HG03575 (cell line): ENCODE results near the gene PITX2.

ENCODE experiments used
- ATAC-seq: cut with Tn5 transposase; IDR thresholded peaks from one replicate; pipeline ENCODE4 v1.9.1; 2021; ENCODE audit not compliant: unreplicated experiment, insufficient number of reproducible peaks, low FRiP score; ENCODE audit errors: extremely low read depth

Gene PITX2

DNA sequence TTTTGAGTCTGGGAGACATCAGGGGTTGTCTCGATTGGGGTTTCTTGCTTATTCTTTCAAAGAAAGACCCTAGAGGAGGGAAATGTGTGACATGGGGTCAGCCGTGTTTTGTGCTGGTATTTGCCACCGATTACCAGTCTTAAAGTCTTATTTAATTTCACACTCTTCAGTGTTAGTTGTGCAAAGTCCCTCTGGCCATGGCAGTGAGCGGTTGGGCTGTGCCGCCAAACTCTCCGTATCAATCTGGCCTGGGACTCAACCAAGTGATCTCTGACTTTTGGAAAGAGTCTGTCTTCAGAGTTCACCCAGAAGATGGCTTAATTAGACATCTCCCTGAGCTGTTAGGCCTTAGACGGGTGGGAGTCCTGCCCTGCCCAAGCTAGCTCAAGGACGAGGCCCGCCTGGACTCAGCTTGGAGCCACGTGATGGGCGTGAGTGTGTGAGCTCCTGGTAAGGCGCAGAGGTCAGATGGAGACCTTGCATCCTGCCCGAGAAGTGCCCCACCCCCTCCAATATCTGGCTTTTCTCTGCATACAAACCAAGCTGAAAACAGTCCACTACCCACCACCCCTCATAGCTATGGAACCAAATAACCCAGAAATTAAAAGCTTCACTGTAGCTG is 3.8 kb upstream of the PITX2 start:
- no peak for ATAC-seq

DNA sequence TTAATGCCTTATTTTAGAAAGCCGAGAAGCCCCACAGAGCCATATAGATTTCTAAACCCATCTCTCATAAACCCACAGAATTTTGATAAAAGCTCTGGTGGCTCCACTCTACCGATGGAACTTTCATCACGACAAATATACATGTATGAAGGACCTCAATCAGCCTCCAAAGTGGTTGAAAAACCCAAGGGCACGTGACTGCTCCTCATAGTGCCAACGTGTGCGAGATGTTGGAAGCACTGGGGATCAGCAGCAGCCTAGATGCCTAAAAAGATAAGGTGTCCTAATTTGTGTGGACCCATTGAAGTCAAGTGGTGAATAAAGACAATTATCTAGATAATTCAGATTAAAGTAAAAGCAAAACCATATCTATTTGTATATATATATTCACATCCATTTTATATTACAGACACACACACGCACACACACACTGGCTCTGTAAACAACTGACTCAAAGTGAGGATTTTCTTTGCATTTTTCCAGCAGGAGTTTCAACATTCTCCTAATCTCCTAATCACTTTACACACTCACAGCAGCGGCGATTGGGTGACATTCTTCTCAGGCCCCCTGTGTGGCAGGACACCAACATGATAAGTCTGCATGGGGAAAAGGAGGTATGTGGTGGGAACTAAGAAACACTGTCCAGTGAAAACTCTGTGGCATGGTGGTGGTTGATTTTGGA is 2.8 kb upstream of the PITX2 start:
- no peak for ATAC-seq

DNA sequence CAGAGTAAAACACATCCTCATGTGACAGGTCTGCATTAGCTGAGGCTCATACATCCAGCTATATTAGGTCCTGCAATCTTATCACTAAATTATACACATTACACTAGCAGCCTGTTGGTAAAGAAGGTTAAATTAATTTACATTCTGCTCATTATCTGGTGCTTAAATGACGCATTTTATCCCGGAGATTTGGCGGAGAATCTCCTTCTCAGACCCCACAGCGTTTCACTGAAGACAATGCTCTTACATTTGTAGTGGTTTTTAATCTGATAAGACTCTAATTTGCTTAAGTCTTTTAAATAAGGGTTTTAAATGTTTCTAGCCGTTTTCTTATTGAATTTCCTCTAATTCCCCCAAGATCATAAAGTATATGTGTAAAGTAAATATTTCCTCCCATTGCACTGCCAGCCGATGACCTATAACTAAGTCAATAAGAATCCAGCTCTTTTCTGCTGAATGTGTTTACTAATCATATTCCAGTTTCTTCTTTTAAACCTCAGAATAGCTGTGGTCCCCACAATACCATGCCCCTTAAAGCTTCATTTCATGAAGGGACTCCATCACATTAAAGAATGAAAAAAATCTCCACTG is 2.1 kb upstream of the PITX2 start:
- ATAC-seq, result no peak

DNA sequence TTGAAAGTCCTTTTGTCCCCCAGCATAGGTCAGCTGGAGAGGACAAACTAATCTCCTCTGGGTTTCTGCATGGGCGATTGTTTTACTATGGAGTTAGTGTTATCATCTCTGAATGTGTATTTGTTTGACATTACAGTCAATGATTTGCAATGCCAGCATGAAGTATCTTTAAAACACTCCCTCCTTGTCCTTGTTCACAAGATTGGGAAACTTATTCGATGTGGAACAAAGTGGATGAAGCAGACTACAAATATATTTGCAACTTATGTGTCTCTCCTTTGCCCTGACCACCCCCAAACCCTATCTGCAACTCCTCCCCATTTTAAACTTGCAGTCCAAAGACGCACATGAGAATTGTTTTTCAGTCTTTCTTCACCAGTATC is 1.5 kb upstream of the PITX2 start:
- ATAC-seq, result no peak

DNA sequence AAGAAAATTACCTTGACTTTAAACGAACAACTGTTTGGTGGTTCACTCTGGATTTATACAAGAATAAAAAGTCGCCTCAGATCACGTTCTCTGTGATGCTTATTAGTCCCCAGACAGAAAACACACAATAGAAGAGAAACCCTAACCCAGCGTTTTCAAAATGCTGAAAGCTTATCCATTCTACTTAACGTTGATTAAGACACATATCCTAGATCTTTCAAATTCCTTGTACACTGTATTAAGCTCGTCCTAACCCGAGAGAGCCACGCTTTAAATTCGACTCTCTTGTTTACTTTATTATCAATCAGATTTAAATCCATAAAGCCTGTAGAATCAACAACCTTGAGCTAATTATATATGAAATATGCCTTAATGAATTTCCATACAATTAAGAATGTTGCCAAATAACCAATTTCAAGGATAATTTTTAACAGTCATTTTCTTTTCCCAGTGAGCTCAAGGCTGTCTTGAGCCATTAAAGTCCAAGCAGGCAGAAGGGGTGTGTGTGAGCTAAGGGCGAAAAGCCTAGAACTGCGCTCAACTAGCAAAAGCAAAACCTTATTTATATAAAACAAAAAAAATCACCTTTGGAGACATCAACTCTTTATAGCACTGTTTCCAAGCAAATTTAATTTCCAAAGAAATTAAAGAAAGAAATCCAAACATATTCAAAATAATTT is 981 bp upstream of the PITX2 start:
- no peak for ATAC-seq

DNA sequence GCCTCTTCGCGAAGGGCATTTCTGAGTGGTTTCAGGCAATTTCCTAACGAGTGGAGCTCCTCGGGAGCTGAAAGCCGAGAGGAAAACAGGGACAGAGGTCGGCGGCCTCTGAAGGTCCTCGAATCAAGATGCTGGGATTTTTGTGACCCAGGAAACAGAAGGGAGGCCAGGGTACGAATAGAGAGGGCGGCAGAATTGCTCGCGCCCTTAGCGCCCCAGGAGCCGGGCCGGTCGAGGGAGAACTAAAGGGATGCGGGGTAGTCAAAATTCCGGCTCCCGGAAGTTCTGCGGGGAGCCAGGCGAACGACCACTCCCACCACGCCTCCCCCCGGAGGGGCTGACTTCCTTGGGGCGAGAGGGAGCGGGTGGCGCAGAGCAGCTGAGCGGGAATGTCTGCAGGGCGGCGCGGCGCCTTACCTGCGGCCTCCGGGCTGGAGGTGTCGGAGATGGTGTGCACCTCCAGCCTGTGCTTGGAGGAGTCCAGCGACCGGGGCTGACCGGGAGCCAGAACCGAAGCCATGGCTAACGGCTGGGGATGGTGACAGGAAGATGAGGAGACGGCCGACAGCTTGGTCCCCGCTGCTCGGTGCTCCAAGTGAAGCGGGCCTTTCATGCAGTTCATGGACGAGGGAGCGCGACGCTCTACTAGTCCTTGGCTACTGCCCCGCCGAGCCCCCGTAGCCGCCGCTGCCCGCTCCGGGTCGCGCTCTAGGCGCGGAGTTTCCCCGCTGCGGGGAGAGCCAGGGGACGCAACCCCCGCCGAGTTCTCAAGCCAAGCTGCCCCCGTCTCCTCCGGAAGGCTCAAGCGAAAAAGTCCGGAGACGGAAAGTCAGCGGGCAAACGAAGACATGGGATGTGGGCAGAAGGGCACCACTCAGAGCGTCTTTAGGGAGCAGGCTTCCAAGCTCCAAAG is 782 bp downstream of the PITX2 start:
- no peak for ATAC-seq

DNA sequence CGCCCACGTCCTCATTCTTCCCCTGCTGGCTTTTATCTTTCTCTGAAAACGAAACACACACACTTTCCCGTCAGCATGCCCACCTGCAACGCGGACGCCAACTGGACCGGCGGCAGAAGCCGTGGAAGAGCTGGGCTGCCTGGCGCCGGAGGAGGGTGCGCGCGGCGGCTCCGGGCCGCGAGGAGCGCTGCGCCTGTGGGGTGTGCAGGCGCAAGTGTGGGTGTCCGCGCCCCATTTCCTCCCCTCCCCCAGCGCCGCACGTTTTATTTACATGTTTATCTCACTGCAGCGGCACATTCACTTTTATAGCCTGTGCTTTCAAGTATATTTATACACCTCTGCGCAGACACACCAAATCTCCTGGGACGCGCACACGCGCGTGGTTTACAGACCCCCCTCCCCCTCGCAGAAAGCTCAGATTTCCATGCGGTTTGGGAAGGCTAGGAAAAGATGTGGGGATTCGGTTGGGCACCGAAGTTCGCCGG is 1.5 kb downstream of the PITX2 start:
- ATAC-seq, result no peak

DNA sequence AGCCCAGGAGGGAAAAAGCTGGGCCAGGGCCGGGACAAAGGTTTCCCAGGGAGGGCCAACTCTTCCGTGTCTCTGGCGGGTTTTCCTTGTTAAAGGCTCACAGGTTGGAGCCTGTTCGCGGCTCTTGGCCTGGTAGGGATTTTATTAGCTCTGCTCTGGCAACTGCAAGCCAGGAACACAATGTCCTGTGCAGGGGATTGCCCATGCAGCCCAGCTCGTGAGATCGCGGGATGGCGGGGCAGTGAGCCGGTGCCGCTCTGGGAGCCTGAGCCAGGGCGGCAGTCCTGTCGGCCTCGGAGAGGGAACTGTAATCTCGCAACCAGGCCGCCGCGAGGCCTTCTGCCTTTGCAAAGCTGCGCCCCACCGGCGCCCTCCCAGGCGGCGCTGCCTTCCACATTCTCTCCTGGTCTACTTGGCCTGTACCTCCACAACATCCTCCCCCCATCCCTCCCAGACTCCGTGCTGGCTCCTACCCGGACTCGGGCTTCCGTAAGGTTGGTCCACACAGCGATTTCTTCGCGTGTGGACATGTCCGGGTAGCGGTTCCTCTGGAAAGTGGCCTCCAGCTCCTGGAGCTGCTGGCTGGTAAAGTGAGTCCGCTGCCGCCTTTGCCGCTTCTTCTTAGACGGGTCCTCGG is 2.1 kb downstream of the PITX2 start:
- ATAC-seq, result no peak

DNA sequence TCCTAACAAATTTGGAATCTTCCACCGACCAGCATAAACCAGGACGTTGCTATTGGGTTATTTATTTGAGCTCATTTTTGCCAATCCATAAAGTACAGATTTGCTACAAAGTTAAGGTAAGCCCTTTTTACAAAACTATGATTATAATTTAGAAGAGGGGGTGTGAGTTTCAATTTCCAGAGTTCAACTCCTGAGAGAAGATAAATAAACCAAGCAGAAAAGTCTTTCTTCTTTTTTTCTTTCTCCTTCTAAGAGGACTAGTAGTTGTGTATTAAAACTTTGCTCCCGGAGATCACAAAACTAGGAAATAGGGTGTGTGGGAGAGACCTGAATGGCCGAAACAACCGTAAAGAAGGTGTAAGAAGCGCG is 2.6 kb downstream of the PITX2 start:
- ATAC-seq, result no peak

DNA sequence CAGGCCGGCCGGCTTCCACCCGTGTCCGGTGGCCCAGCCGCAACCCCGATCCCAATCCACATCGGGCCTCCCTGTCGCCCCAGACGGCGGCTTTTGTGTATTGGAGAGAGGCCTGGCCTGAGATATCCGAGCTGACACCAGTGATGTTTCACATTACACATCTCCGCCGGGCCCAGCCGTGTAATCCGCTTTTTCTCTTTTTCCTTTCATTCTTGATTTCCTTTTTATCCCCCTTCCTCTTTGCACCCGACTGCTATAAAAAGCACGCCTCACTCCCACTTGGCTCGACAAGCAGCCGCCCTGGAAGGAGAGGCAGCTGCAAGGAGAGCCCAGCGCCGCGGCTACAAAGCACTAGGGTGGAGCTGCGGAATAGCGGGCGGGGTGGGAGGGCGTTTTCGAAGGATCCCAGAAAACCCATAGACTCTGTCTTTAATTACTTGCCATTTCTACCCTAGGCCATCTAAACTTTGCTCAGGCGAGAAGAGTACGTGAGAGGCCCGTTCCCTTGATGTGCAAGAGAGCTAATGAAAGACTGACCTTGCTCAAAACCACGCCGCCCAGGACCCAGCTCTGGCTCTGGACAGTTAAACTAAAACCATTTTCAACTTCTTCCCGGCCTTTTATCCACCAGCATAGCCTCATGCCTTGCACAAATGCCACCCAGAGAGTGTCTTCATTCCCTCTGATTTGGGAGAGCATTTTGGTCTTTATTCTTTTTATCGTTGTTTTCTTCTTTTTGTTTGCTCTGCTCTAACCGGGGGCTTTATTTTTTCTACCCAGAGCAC is 3.2 kb downstream of the PITX2 start:
- ATAC-seq, result no peak

DNA sequence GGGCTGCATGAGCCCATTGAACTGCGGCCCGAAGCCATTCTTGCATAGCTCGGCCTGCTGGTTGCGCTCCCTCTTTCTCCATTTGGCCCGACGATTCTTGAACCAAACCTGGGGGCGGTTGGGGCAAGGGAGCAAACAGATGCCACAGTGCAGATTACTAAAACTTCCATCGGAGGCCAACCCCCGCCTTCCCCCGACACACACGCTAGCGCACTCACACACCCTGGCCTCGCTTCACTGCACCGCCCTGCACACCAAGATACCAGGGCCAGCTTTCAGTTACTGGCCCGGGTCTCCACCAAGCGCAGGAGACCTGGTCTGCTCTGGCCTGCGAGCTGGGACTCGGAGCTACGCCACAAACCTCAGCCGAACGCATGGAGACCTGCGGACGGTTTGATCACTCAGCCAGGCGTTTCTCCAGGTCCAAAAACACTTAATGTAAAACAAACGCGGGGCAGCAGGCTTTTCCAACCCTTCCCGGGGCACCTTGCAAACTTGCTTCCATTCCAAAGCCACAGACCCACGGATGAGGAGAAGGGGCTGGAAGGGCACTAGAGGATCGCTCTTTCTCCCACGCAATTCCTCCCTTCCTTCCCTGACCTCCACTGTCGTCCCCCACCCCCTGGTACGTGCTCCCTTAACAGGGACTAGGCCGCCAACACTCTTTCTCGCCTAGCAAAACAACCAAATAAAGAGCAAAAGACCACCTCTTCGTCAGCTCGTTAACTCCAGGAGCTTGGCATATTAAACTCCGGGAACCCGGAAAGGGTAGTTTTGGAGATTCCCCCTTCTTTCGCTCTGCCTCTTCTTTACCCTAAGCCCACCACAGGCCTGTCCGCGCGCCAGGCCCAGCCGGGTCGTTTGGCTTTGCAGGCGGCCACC is 4.1 kb downstream of the PITX2 start:
- ATAC-seq, result no peak

DNA sequence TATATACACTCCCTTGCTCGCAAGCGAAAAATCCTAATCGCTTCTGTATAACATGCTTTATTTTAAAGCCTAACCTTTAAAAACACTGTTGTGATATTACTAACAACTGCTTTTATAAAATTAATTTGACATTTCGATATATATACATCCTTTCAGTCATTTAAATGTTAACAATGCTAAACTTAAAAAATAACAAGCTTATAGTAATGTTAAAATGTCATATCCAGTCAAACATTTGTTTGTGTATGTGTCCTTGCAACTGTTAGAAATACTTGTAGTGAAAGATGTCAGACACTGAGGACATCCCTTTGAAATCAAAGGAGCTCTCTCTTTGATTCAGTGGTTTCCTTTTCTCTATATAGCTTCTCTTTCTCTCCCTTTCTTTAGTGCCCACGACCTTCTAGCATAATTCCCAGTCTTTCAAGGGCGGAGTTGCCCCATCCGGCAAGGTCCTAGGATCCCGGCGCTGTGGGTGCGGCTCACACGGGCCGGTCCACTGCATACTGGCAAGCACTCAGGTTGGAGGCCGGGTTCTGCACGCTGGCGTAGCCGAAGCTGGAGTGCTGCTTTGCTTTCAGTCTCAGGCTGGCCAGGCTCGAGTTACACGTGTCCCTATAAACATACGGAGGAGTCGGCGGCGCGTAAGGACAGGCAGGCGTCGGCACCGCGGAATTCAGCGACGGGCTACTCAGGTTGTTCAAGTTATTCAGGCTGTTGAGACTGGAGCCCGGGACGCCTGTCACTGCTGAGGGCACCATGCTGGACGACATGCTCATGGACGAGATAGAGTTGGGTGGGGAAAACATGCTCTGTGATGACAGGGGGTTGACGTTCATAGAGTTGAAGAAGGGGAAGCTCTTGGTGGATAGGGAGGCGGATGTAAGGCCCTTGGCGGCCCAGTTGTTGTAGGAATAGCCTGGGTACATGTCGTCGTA is 5.0 kb downstream of the PITX2 start:
- ATAC-seq, result no peak

DNA sequence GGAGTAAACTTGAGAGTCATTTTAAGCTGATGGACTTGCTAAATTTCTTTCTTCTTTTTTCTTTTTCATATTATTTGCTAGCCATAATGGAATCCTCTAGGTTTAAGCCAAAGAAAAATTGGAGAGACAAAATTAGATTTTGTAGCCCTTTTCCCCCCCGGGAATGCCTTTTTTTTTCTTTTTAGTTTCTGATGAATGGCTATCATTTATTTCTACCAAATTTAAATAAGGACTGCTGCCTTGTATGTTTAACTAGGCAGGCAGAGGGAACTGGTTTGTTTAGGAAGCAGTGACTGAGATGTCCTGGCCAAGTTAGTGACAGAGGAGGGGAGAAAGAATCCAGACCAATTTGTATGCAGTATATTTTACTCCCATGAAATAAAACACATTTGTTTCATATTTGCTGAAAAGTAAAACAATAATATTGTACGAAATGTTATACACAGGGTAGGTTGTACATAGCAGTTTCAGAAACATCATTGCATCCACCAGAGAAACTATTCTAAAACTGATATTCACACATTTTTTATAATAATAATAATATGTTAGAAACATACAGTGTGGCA is 5.7 kb downstream of the PITX2 start:
- ATAC-seq, result no peak

DNA sequence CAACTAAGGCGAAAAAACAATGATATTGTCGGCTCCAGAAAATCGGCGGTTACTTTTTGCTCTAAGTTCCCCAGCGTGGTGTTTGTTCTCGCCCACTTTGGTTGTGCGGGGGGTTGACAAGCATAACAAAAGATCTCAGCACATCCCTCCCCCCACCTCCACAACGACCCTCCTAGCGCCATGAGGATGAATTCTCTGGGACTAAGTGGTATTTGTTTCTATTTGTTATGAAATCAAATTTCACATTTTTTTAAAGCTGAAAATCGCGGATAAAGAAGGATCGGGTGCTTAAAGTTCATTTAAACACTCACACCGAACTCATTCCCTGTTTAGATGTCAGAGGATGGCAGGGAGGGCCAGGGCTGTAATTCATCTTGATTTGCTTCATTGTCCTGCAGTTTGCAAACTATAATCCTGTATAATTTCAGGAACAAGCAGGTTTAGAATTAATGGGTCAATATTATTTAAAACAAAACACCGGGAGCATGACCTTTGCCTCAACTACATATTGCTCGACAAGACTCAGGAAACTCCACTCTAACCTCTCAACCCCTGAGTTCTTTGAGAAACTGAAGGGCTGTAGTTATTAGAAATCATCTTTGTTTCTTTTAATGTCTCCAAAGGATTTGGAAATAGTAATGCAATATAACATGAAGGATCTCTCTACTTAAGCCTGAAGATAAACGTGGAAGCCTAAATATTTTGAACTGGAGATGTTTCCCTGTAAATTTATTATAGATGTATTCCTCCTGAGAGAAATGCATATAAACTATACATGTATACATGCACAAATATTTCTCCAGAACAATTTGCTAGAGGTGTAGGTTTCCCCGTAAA is 6.4 kb downstream of the PITX2 start:
- no peak for ATAC-seq
